C4-2B (cell line): ENCODE data around the gene SYTL1.

Experiments
- CTCF ChIP-seq: fragments of 450-650 bp; conservative IDR thresholded peaks from 2 replicates; pipeline ENCODE4 v1.5.1; 2017; ENCODE audit warnings: mild to moderate bottlenecking
- ZFX ChIP-seq: fragments of 450-650 bp; IDR thresholded peaks from 2 replicates; pipeline ENCODE4 v1.6.1; 2017

DNA sequence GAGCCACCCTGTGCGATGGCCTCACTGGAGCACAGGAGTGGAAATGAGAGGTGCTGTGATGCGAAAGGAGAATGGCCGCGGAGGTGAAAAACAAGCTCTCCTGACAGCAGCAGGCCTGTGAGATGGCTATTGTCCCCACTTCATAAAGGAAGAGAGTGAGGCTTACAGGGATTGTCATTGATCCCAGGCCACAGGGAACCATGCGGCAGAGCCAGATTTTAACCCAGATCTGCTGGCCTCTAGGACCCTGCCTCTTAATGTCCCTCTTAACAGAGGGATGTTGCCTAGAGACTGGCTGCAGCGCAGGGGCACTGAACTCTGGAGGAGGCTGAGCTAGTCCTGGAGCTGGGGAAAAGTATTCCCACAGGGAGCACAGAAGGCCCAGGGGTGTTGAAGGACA is 3.1 kb upstream of the SYTL1 start:
- no peak for TF ChIP-seq CTCF
- no peak for TF ChIP-seq ZFX
